Stimulated activated CD8-positive, alpha-beta memory T cell treated with anti-CD3 and anti-CD28 coated beads, Interleukin-15, amount 100 ng/mL, for 4 hours (primary cell): ENCODE data around the gene U2AF2.

ENCODE experiments used
- DNase-seq, 2 donors: peaks; one replicate each; pipeline ENCODE4 v3.0.0-alpha.2; 2020; ENCODE audit warnings: low read depth in 2 of 2

U2AF2 gene

DNA sequence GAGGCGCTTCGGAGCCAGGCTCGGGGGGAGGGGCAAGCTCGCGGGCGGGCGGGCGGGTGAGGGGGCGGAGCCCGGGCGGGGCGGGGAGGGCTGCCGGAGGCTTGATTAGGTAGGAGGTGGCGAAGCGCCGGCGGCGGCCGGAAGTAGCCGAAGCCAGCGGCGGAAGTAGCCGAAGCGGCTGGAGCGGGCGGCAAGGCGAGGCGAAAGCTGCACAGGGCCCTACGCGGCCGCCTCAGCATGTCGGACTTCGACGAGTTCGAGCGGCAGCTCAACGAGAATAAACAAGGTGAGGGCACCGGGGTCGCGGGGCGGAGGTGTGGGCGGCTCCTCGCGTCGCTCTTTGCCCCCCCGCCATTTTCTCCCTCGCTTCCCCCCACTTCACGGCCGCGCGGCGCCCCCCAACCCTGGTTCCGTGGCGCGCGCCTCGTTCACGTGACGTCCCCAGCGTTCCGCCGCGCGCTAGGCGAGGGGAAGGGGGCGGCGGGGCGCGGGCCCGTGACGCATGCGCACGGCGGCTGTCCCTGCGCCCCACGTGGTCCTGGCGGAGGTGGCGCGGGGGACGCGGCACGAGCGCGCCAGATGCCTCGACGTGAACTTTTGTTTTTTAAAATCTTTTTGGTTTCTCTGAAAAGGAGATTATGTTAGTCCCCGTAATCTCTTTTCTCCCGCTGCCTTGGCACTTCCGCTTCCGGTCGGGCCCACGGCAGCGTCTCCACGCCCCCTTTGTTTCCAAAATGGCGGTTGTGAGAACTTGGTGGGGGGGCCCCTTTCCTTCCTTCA, at the start of gene U2AF2:
Gene U2AF2, plus strand, starts transcription at position 168 of the 780 bp plus-strand sequence. Its CDS starts 70 bp downstream, at position 238.
- peak; percentile 90 for DNase-seq

DNA sequence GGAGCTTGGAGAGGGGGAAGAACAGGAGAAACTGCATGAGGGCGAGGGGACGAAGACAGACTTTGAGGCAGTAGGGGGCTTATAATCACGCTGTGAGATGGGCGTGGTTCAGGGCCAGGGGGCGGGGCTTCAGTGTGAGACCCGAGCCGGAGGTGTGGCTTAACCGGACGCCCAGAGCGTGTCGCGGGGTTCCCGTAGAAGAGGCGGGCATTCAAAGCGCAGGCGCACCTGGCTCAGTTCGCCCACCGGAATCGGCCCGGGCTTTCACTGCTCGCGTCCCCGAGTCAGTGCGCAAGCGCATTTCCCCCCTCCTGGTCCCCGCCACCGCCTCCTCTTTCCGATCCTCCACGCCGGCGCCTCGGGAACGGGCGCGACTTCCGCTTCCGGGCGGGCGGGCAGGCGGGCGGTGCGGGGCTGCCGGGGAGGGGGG, 49.6 kb upstream of the U2AF2 start:
- peak; percentile 97 to 98 for DNase-seq

DNA sequence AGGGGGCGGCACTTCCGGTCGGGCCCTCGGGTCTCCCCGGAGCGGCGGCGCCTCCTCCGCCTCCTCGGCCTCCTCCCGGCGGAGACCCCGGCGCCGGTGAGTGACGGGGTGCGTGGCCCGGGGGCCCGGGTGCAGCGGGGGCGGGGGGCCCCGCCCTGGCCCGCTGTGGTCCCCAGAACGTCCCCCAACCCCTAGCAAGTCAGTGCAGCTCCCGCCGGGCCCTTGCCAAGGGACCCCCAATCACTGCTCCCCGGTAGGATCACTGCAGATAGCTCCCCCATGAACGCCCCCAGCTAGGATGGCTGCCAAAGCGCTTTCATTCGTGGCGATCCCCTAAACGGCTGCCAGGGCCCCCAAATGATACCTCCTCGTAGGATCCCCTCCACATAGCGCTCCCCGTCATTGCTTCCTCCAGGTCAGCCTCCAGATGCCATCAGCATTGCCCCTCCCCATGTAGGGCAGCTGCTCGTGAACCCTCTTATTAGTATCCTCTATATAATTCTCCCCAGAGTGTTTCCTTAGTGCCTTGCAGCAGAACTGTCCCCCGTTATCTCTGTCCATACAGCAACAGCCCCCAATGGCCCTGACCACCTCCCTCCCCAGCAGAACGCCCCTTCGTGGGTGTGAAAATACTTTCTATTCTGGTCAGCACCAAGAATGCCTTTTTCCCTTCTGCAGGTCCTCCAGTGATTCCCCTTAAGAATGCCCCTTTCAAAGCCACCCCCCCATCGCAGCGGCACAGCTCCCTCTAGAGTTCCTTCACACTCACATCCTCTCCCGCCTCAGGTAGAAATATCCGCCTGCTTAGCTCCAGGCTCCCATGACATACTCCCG, 49.0 kb upstream of the U2AF2 start, which contains the start of gene ZNF865:
Gene ZNF865, plus strand, starts transcription at position 11 of the 834 bp plus-strand sequence. CDS start 7,972 bp downstream, outside the sequence.
- peak; percentile 39 to 42 for DNase-seq

DNA sequence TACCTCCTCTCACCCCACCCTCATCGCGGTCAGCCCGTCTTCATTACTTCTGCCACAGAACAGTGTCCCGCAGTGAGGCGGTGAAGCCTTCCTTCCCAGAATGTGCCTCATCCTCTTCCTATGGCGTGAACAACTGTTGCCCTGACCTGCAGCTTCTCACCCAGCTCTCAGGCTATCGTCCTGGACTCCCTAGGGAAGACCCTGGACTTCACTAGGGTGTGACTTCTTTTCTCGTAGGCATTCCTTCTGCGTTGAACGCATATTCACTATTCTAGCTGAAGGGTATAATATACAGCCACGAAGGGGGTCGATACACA, 48.4 kb upstream of the U2AF2 start:
- no peak for DNase-seq

DNA sequence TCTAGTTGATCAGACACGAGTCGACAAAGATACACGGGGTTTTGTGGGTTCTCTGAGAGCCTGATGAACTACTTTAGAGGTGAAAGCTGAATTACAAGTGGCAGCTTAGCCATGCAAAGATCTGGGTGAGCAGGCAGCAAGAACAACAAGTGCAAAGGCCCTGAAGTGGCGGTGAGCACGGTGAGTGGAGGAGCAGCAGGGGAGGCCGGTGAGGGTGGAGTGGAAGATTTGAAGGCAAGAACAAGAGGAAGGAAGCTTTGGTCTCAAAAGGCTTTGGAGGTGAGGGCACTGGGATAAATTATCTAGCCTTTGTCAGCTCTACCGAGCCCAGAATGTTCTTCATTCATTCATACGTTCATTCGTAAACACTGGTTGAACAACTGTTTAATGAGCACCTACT, 48.0 kb upstream of the U2AF2 start:
- no peak for DNase-seq

DNA sequence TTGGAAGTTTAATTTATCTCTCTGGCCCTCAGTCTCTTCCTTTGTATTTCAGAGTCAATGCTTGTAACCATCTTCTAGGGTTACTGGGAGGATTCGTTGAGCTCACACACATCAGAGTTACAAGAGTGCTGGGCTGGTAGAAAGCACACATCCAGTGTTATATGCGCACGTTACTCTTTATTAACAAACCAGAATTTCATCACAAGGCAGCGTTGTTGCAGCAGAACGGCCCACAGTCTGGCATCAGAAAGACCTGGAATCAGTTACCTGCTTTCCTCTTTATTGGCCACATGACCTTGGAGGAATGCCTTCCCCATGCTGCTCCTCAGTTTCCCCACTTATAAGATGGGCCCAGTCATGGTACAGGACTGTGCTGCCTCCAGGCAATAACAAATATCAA, 45.5 kb upstream of the U2AF2 start:
- no peak for DNase-seq

DNA sequence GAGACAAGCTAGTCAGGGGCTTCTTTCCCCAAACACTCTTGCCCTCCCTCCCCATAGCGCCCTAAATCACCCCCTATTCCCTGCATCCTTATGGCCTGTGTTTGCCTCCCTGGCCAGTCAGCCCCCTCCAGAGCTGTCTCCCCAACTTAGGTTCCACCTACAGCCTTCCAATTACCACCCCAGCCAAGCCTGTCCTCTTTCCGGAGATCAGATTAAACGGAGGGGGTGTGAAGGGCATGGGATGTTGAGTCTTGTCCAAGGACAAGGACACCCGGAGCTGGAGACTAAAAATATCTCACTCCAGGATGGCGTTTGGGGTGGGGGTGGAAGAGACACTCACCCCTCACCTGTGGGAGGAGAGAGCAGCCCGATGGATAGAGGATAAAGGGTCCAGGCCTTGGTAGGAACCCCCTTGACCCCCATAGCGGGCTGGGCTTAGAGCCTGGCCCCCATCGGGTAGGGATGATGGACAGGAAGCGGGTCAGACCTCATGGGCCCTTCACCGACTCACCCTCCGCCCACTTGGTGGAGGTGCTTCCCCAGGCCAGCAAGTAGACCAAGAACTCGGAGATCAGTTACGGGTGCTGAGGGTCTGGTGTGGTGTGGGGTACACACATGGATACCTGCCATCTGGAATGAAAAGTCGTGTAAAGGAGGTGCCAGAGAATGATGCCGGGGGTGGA, 43.4 kb upstream of the U2AF2 start:
- DNase-seq, result no peak

DNA sequence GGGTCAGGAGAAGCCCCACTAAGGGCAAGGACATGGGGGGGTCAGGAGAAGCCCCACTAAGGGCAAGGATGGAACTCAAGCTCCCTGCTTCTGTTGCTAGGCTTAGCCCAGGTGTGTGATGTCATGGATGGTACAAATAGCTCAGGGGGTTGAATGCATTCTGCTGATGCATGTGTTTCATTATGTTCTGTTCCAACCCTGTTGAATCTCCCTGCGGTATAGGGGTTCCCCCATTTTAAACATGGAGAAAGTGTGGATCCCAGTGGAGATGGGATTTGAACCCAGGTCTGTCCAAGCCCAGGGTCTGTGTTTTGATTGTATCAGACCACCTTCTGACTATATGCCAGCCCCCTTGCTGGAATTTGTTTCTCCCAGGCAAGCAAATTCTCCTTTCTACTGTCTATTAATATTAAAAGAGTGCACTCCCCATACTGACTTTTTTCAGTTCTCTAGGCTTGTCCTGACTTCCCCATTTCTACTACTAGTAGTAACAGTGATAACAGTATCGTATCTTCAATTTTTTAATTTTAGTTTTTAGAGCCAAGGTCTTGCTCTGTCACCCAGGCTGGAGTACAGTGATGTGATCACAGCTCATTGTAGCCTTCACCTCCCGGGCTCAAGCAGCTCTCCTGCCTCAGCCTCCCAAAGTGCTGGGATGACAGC, 42.7 kb upstream of the U2AF2 start:
- DNase-seq, result no peak

DNA sequence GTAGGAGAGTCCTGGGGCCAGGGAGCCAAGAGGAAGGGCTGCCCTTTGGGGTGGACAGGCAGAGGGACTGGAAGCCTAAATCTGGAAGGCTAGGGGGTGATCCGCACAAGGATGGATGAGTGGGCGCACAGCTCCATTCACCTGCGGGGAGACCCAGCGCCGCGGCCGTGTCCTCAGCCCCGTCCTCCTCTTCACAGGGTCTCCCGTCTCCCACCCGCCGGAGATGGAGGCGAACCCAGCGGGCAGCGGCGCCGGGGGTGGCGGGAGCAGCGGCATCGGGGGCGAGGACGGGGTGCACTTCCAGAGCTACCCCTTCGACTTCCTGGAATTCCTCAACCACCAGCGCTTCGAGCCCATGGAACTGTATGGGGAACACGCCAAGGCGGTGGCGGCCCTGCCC, 41.4 kb upstream of the U2AF2 start:
- no peak for DNase-seq

DNA sequence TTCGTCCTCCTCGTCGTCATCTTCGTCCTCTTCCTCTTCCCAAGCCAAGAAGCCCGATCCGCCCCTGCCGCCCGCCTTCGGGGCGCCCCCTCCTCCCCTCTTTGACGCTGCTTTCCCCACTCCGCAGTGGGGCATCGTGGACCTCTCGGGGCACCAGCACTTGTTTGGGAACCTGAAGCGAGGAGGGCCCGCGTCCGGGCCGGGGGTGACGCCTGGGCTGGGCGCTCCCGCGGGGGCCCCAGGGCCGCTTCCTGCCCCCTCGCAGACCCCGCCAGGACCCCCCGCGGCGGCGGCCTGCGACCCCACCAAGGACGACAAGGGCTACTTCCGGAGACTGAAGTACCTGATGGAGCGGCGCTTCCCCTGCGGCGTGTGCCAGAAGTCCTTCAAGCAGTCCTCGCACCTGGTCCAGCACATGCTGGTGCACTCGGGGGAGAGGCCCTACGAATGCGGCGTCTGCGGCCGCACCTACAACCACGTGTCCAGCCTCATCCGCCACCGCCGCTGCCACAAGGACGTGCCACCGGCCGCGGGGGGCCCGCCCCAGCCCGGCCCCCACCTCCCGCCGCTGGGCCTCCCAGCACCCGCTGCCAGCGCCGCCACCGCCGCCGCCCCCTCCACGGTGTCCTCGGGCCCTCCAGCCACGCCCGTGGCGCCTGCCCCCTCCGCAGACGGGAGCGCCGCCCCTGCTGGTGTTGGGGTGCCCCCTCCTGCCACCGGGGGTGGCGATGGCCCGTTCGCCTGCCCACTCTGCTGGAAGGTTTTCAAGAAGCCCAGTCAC, 40.7 kb upstream of the U2AF2 start:
- no peak for DNase-seq

DNA sequence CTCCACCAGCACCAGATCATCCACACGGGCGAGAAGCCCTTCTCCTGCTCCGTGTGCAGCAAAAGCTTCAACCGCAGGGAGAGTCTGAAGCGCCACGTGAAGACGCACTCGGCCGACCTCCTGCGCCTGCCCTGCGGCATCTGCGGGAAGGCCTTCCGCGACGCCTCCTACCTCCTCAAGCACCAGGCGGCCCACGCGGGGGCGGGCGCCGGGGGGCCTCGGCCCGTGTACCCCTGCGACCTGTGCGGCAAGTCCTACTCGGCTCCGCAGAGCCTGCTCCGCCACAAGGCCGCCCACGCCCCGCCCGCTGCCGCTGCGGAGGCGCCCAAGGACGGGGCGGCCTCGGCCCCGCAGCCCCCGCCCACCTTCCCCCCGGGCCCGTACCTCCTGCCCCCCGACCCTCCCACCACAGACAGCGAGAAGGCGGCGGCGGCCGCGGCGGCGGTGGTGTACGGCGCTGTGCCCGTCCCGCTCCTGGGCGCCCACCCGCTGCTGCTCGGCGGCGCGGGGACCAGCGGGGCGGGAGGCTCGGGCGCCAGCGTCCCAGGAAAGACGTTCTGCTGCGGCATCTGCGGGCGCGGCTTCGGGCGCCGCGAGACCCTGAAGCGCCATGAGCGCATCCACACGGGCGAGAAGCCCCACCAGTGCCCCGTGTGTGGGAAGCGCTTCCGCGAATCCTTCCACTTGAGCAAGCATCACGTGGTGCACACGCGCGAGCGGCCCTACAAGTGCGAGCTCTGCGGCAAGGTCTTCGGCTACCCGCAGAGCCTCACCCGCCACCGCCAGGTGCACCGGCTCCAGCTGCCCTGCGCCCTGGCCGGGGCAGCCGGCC, 39.9 kb upstream of the U2AF2 start:
- DNase-seq, result no peak

DNA sequence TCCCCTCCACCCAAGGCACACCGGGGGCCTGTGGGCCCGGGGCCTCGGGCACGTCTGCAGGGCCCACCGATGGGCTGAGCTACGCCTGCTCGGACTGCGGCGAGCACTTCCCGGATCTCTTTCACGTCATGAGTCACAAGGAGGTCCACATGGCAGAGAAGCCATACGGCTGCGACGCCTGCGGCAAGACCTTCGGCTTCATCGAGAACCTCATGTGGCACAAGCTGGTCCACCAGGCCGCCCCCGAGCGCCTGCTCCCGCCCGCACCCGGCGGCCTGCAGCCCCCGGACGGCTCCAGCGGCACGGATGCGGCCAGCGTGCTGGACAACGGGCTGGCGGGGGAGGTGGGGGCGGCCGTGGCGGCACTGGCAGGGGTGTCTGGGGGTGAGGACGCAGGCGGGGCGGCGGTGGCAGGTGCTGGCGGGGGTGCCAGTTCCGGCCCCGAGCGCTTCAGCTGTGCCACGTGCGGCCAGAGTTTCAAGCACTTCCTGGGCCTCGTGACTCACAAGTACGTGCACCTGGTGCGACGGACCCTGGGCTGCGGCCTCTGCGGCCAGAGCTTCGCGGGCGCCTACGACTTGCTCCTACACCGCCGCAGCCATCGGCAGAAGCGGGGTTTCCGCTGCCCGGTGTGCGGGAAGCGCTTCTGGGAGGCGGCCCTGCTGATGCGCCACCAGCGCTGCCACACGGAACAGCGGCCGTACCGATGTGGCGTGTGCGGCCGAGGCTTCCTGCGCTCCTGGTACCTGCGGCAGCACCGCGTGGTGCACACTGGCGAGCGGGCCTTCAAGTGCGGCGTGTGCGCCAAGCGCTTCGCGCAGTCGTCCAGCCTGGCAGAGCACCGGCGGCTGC, 39.1 kb upstream of the U2AF2 start:
- DNase-seq, result no peak

DNA sequence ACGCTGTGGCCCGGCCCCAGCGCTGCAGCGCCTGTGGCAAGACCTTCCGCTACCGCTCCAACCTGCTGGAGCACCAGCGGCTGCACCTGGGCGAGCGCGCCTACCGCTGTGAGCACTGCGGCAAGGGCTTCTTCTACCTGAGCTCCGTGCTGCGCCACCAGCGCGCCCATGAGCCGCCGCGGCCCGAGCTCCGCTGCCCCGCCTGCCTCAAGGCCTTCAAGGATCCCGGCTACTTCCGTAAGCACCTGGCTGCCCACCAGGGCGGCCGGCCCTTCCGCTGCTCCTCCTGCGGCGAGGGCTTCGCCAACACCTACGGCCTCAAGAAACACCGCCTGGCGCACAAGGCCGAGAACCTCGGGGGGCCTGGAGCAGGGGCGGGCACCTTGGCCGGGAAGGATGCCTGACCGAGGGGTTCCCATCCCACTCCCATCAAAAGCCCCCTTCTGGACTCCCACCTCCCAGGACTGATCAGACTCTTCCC, 38.4 kb upstream of the U2AF2 start:
- no peak for DNase-seq

DNA sequence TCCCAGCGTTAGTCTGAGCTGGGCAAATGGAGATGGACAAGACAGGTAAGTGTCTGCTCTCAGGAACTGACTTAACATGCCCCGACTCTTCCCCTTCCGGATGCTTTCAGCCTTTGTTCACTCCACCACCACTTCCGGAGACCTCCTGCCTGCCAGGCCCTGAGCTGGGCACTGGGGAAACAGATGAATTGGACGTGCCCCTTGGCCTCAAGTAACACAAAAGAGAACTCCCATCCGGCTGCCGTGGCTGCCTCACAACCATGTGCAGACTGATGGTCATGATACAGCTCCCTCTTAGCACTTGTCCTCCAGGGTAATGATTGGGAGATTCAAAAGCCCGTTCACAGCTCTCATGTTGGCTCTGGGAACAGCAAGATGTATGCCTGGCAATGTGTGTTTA, 37.4 kb upstream of the U2AF2 start:
- no peak for DNase-seq

DNA sequence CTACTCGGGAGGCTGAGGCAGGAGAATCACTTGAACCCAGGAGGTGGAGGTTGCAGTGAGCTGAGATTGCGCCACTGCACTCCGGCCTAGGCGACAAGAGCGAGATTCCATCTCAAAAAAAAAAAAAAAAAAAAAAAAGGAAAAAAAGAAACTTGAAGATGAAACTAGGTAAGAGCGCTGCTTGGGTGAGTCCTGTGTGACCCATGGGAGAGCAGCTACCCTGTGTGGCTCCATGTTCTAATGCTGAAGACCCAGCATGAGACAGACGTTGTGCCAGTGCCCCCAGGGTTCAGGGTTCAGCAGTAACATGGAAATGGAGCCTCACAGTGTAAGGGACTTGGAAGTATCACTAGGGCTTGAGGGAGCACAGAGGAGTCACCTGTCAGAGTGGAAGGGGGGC, 36.4 kb upstream of the U2AF2 start:
- no peak for DNase-seq

DNA sequence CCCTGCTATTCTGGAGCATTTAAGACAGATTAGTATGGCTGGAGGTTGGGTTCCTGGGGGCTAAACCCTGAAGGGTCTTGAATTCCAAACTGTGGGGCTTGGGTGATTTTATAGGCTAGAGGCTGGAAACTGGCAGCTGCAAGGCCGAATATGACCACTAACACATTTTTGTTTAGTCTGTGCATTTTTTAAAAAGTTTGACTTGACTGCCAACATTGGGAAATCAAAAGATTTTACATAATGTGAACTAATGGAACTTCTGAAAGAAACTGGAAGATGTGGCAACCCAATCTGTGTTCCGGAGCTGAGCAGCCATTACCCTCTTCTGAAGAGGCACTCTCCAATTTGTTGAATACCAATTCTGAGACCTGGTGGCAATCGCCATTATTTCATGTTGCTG, 35.5 kb upstream of the U2AF2 start:
- no peak for DNase-seq

DNA sequence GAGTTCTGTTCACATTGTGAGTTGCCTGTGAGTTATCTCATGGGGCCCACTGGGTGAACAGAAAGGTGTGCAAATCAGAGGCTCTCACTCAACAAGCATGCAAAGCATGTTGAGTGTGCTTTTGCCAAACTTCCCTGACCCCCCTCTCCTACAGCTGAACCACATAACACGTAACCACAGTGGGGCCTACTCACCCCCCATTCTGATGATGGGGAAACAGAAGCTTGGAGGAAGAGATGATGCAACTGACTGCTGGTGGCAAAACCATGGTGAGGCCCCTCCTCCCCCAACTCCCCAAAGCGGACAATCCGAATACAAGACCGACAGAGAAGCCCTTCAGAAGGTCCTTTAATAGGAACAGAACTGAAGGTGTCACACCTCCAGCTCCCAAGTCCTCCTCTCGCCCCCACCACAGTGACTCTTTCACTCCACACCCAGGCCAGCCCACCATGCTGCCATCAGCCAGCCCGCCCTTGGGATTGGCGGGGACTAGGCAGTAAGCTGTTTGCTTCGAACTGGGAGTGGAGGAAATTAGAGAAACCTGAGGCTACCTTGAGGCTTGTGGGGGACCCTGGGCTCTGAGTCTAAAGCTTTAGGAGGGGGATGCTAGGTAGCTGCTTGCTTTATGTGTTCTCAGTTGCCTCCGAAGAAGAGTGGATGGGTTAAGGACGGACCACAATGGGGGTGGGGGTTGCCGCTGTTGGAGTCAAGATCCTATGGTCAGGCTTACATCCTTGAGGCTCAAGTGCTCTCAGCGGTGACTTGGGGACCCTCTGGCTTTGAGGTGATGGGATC, 34.2 kb upstream of the U2AF2 start:
- no peak for DNase-seq

DNA sequence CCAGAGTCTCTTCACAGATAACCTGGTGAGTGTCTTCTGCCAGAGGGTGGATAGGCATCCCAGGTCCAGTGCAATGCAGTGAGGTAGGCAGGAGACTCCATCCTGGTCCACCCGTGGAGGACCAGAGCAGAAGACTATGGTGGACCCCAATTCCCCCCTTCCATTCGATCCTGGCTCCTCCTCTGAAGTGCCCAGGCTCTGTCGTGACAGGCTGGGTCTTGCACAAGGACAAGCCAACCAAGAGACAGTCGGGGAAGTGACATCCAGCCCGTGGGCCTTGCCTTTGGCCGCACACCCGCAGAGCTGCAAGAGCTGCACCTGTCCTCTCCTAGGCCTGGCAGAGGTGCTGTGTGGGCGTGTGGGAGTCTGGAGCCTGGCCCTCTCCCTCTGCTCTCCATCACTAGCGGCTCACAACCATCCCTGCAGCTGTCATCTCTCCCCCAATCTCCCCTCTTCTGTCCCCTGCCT, 33.6 kb upstream of the U2AF2 start:
- no peak for DNase-seq
